A549 (cell line): ENCODE measurements around the gene TBC1D14. TPM values are rescaled to one million over a fixed set of nuclear protein-coding genes. Genes with fewer than 3 reads are reported as not detected.

ENCODE experiments used
- ATAC-seq, 2 experiments: fragments of 200-7000 bp in 1 of 2; fragments of >200 bp in 1 of 2; cut with Nextera tagmentation in 1 of 2; cut with Tn5 transposase in 1 of 2; 3 replicates each; pipeline versions ENCODE4 v1.8.0 to v1.9.1; 2018 to 2020; ENCODE audit warnings: mild to moderate bottlenecking in 1 of 2, moderate library complexity in 1 of 2
- CTCF ChIA-PET: fragments of 300-600 bp; sonication (Branson Sonifier 250); formaldehyde crosslinking; extraction: SDS; loops from one replicate; lab custom pipeline; 2021; ENCODE audit warnings: antibody characterized with exemption, inconsistent platforms; lab: Yijun Ruan, JAX
- POLR2A ChIA-PET: fragments of 350-600 bp; formaldehyde crosslinking; extraction: SDS; loops from one replicate; lab custom pipeline; 2021; ENCODE audit warnings: antibody characterized with exemption, inconsistent platforms; lab: Yijun Ruan, JAX
- DNase-seq, 2 experiments: peaks; one replicate each; pipeline versions ENCODE4 v3.0.0 to v3.0.0-alpha.2; 2011 to 2016; ENCODE audit warnings: low read depth in 1 of 2, low spot score in 1 of 2
- FAIRE-seq: peaks from 2 replicates; lab custom pipeline; 2011; peaks lifted over from hg19 to GRCh38; lab: Jason Lieb, UNC
- H3K27ac ChIP-seq, 2 experiments: fragments of >200 bp; sonication (Bioruptor Twin); formaldehyde crosslinking; 3 replicates each; pipeline ENCODE4 v1.5.1; 2016 to 2017
- H3K4me1 ChIP-seq: fragments of >200 bp; sonication (Bioruptor Twin); formaldehyde crosslinking; 3 replicates; pipeline ENCODE4 v1.6.1; 2016
- H3K4me2 ChIP-seq: fragments of >200 bp; sonication (Bioruptor Twin); formaldehyde crosslinking; 3 replicates; pipeline ENCODE4 v1.6.1; 2016
- H3K4me3 ChIP-seq: fragments of >200 bp; sonication (Bioruptor Twin); formaldehyde crosslinking; 3 replicates; pipeline ENCODE4 v1.5.1; 2016
- H3K9me3 ChIP-seq: fragments of >200 bp; sonication (Bioruptor Twin); formaldehyde crosslinking; 3 replicates; pipeline ENCODE4 v1.6.1; 2016
- CBX8 ChIP-seq: fragments of 200-600 bp; sonication (generic); IDR thresholded peaks from 2 replicates; pipeline ENCODE4 v1.6.1; 2016
- EHMT2 ChIP-seq: fragments of 200-600 bp; sonication (generic); IDR thresholded peaks from 2 replicates; pipeline ENCODE4 v1.6.1; 2016; ENCODE audit warnings: antibody characterized with exemption, low read depth, mild to moderate bottlenecking, moderate library complexity
- EP300 ChIP-seq, 2 experiments: fragments of >200 bp; sonication (Bioruptor Twin); formaldehyde crosslinking; IDR thresholded peaks; 2 replicates in 1 of 2; 3 replicates in 1 of 2; pipeline ENCODE4 v1.6.1; 2016 to 2017
- FOSL2 ChIP-seq, 2 experiments: fragments of 450-650 bp in 1 of 2; fragments of >200 bp in 1 of 2; sonication (Bioruptor Twin) in 1 of 2; formaldehyde crosslinking; IDR thresholded peaks; 2 replicates each; pipeline versions ENCODE4 v1.5.0 to v1.6.1; 2016 to 2020; ENCODE audit warnings: mild to moderate bottlenecking in 1 of 2, moderate library complexity in 1 of 2
- HDAC2 ChIP-seq: fragments of 200-600 bp; sonication (generic); IDR thresholded peaks from 2 replicates; pipeline ENCODE4 v1.6.1; 2016
- HES2 ChIP-seq: fragments of >200 bp; sonication (Bioruptor Twin); formaldehyde crosslinking; IDR thresholded peaks from 2 replicates; pipeline ENCODE4 v1.6.1; 2016
- HOXA7 ChIP-seq: fragments of 250-450 bp; sonication (Bioruptor Pico); IDR thresholded peaks from 2 replicates; pipeline ENCODE4 v1.5.0; 2020; ENCODE audit warnings: mild to moderate bottlenecking, moderate library complexity
- JUNB ChIP-seq: fragments of >200 bp; sonication (Bioruptor Twin); formaldehyde crosslinking; IDR thresholded peaks from 2 replicates; pipeline ENCODE4 v1.6.1; 2016
- MAX ChIP-seq: IDR thresholded peaks from 2 replicates; pipeline ENCODE4 v1.6.1; 2012
- NPAS2 ChIP-seq: fragments of 250-450 bp; sonication (Bioruptor Pico); IDR thresholded peaks from 2 replicates; pipeline ENCODE4 v1.8.0; 2022; ENCODE audit warnings: mild to moderate bottlenecking, moderate library complexity, borderline replicate concordance
- NR3C1 ChIP-seq: fragments of >200 bp; sonication (Bioruptor Twin); formaldehyde crosslinking; IDR thresholded peaks from 3 replicates; pipeline ENCODE4 v1.6.1; 2017
- PBX3 ChIP-seq: IDR thresholded peaks from 2 replicates; pipeline ENCODE4 v1.6.1; 2012
- PHF8 ChIP-seq: fragments of 200-600 bp; sonication (generic); IDR thresholded peaks from 2 replicates; pipeline ENCODE4 v1.6.1; 2016; ENCODE audit warnings: low read depth, mild to moderate bottlenecking, antibody characterized with exemption, moderate library complexity, borderline replicate concordance
- POLR2A ChIP-seq: IDR thresholded peaks from 2 replicates; pipeline ENCODE4 v1.6.1; 2012; ENCODE audit warnings: mild to moderate bottlenecking, low read length
- RARB ChIP-seq: fragments of 250-450 bp; sonication (Bioruptor Pico); IDR thresholded peaks from 2 replicates; pipeline ENCODE4 v1.8.0; 2021; ENCODE audit warnings: mild to moderate bottlenecking, moderate library complexity
- RCOR1 ChIP-seq: fragments of 150-350 bp; IDR thresholded peaks from 2 replicates; pipeline ENCODE4 v1.6.1; 2014; ENCODE audit warnings: antibody characterized with exemption, low read length, low read depth
- RFX5 ChIP-seq: fragments of 450-650 bp; IDR thresholded peaks from 2 replicates; pipeline ENCODE4 v1.7.1; 2014; ENCODE audit warnings: antibody characterized with exemption, mild to moderate bottlenecking, moderate library complexity
- SMC3 ChIP-seq: fragments of >200 bp; sonication (Bioruptor Twin); formaldehyde crosslinking; IDR thresholded peaks from 3 replicates; pipeline ENCODE4 v1.6.1; 2018; ENCODE audit warnings: inconsistent platforms
- SREBF2 ChIP-seq: fragments of 450-650 bp; IDR thresholded peaks from 2 replicates; pipeline ENCODE4 v1.6.1; 2014; ENCODE audit warnings: mild to moderate bottlenecking, moderate library complexity
- USF2 ChIP-seq: fragments of 450-650 bp; IDR thresholded peaks from 2 replicates; pipeline ENCODE4 v1.6.1; 2014; ENCODE audit warnings: antibody characterized with exemption
- ZNF302 ChIP-seq: fragments of 250-450 bp; sonication (Bioruptor Pico); IDR thresholded peaks from 2 replicates; pipeline ENCODE4 v1.9.0; 2021; ENCODE audit warnings: inconsistent platforms, mild to moderate bottlenecking, moderate library complexity
- WGBS: methylation state at CpG from one replicate; pipeline ENCODE4 v1.1.6; 2017; ENCODE audit errors: missing lambda C conversion rate; 5-methylcytosine and 5-hydroxymethylcytosine counted together
- polyA plus RNA-seq, 4 experiments: library from polyadenylated mRNA; depleted of rRNA in 3 of 4; stranded (reverse); fragments of >200 nt; fragmentation: RNase III in 1 of 4; extraction: RNeasy Plus Mini Kit Qiagen cat#74134 plus additional on column Dnase treatment in 1 of 4; gene quantifications; 2 replicates in 3 of 4; 3 replicates in 1 of 4; pipeline ENCODE4 v1.2.3, GENCODE V29; 2011 to 2017

The TBC1D14 gene
- polyA plus RNA-seq, 2 of the 4 experiments (the other 2 are of a cell fraction), result 30.2 to 39.0 TPM

GRCh38 chr4:6956087-6956433 is 46.4 kb downstream of the TBC1D14 start:
- TF ChIP-seq EHMT2, result no peak
- 89% methylated on average over 6 of the region's 6 CpGs for WGBS
- ATAC-seq (no peak), DNase-seq (no peak), FAIRE-seq (no peak)
- Histone ChIP-seq H3K4me2 (no peak overlapping the region), H3K27ac (no peak overlapping the region; a peak in 1 of 6 replicates), H3K9me3 (no peaks in the 10 kb centered on the region), H3K4me3 (no peak overlapping the region), H3K4me1 (peaks cover 15% of the 10 kb centered on the region)
- ChIA-PET POLR2A (no interaction called here), CTCF (no interaction called here)

- POLR2A ChIA-PET, result interaction anchor here (0.6 kb wide), 1 partner anchor 312 kb away, joined by 9 read pairs; no protein-coding TSS in a partner anchor
Observed at GRCh38 chr4:6956434-6957147, 47.0 kb downstream of the TBC1D14 start.

GRCh38 chr4:6957148-6957520 is 47.5 kb downstream of the TBC1D14 start:
- H3K4me1 ChIP-seq, result peaks cover 8% of the 10 kb centered on the region; the same call in 2 of the 3 replicates
- POLR2A ChIA-PET, result interaction anchor here (0.6 kb wide), 1 partner anchor 313 kb away, joined by 9 read pairs; no protein-coding TSS in a partner anchor
- no peak overlapping the region; a peak in 1 of 6 replicates for H3K27ac ChIP-seq
- no peak overlapping the region for H3K4me3 ChIP-seq
- 65% methylated on average over 6 of the region's 6 CpGs for WGBS
- CTCF ChIA-PET, result interaction anchor here (1.2 kb wide), 1 partner anchor 13 kb away, joined by 3 read pairs; no protein-coding TSS in a partner anchor
- no peak for FAIRE-seq
- H3K4me2 ChIP-seq, result no peak overlapping the region
- no peak for TF ChIP-seq RARB (CRISPR knock-in tag)
- no peak for TF ChIP-seq HES2
- TF ChIP-seq POLR2A, result no peak
- TF ChIP-seq MAX, result no peak
- TF ChIP-seq PBX3, result no peak
- TF ChIP-seq HOXA7, result no peak
- TF ChIP-seq FOSL2 (IDR thresholded peaks at IDR 0.05), result no peak
- TF ChIP-seq FOSL2 (CRISPR knock-in tag; IDR thresholded peaks at IDR 0.05), result no peak
- TF ChIP-seq EP300 (IDR thresholded peaks at IDR 0.05), result no peak
- no peak for TF ChIP-seq CBX8
- no peak for TF ChIP-seq HDAC2
- DNase-seq, result no peak
- H3K9me3 ChIP-seq, result no peaks in the 10 kb centered on the region
- no peak for ATAC-seq

More at GRCh38 chr4:6956434-6957147, 47.0 kb downstream of the TBC1D14 start:
- TF ChIP-seq MAX (no peak), NPAS2 (CRISPR knock-in tag) (no peak), NR3C1 (no peak), PHF8 (no peak)
- CTCF ChIA-PET, result no interaction called here
- no peak overlapping the region for H3K4me2 ChIP-seq
- ATAC-seq (no peak; a peak in 1 of 6 replicates), DNase-seq (no peak), FAIRE-seq (no peak)
- no peaks in the 10 kb centered on the region for H3K9me3 ChIP-seq
- peaks cover 10% of the 10 kb centered on the region for H3K4me1 ChIP-seq
- WGBS, result 87% methylated on average over 21 of the region's 24 CpGs
- H3K4me3 ChIP-seq, result no peak overlapping the region
- H3K27ac ChIP-seq, result no peak overlapping the region; a peak in 1 of 6 replicates

GRCh38 chr4:6957994-6958393 is 48.4 kb downstream of the TBC1D14 start:
- no peak for DNase-seq
- FAIRE-seq, result no peak
- 77% methylated on average over 3 of the region's 5 CpGs for WGBS
- POLR2A ChIA-PET, result no interaction called here
- no peaks in the 10 kb centered on the region for H3K9me3 ChIP-seq
- H3K4me1 ChIP-seq, result peaks cover 12% of the 10 kb centered on the region; the same call in 2 of the 3 replicates
- CTCF ChIA-PET, result interaction anchor here (1.1 to 1.2 kb wide), 2 partner anchors 10 to 13 kb away, joined by 3 to 4 read pairs; no protein-coding TSS in a partner anchor
- H3K4me3 ChIP-seq, result no peak overlapping the region
- TF ChIP-seq JUNB (no peak), RCOR1 (no peak), SREBF2 (no peak), SMC3 (no peak), USF2 (no peak), ZNF302 (CRISPR knock-in tag) (no peak), RFX5 (no peak)
- H3K4me2 ChIP-seq, result no peak overlapping the region
- H3K27ac ChIP-seq, result no peak overlapping the region; a peak in 1 of 6 replicates
- ATAC-seq, result no peak
